ENCODE results near the gene PRMT3.

Gene PRMT3

GRCh38 chr11:20453657-20454316 is 66.3 kb downstream of the PRMT3 start:
- Histone ChIP-seq H3K9me3 (ENCODE audit: severe bottlenecking) (no peaks in the 10 kb centered on the region), H3K27me3 (ENCODE audit: insufficient read depth, low read depth, severe bottlenecking) (no peaks in the 10 kb centered on the region), H3K27ac (no peak overlapping the region), H3K36me3 (no peaks in the 10 kb centered on the region; the same call in 1 of the 2 replicates), H3K4me3 (ENCODE audit: low read depth, low read length) (no peak overlapping the region)
- TF ChIP-seq, protein P1, sequence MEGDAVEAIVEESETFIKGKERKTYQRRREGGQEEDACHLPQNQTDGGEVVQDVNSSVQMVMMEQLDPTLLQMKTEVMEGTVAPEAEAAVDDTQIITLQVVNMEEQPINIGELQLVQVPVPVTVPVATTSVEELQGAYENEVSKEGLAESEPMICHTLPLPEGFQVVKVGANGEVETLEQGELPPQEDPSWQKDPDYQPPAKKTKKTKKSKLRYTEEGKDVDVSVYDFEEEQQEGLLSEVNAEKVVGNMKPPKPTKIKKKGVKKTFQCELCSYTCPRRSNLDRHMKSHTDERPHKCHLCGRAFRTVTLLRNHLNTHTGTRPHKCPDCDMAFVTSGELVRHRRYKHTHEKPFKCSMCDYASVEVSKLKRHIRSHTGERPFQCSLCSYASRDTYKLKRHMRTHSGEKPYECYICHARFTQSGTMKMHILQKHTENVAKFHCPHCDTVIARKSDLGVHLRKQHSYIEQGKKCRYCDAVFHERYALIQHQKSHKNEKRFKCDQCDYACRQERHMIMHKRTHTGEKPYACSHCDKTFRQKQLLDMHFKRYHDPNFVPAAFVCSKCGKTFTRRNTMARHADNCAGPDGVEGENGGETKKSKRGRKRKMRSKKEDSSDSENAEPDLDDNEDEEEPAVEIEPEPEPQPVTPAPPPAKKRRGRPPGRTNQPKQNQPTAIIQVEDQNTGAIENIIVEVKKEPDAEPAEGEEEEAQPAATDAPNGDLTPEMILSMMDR (IDR thresholded peaks at IDR 0.05; ENCODE audit: low read depth, low read length) = no peak
- DNase-seq = no peak

DNA sequence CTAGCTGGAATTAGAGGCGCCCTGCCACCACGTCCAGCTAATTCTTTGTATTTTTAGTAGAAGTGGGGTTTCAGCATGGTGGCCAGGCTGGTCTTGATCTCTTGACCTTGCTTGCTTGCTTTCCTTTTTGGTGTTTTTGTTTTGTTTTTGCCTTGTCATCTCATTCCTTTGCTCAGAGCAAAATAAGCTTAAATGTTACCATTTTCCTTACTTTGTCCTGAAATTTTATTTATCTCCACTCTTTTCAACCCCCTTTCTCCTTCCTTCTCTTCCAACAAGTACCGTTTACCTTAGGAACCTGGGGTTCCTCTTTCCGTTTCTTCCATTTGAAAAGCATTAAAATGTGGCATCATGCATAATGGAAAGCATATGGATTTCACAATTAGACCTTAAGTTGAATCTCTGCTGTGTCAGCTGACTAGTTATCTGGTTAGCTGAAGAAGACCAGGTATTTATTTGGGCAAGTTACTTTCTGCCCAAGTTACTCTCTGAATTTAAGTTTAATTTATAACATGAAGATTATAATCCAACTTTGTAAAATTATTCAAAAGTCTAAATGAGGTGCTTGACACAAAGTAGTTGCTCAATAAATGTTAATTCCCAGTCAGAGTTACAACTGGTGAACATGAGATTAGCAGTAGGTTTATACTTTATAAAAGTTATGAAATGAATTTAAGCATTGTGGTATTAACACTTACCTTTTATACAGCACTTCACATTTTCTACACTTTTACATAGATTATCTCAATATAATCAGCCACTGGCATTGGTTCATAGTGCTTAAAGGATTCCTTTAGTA is 69.7 kb downstream of the PRMT3 start:
- no peaks in the 10 kb centered on the region for H3K9me3 ChIP-seq (ENCODE audit: severe bottlenecking)
- TF ChIP-seq, protein P1 (IDR thresholded peaks at IDR 0.05; ENCODE audit: low read depth, low read length) = no peak
- no peaks in the 10 kb centered on the region for H3K27me3 ChIP-seq (ENCODE audit: insufficient read depth, low read depth, severe bottlenecking)
- DNase-seq = no peak
- H3K4me3 ChIP-seq (ENCODE audit: low read depth, low read length) = no peak overlapping the region
- no peak overlapping the region for H3K27ac ChIP-seq
- no peaks in the 10 kb centered on the region; the same call in 1 of the 2 replicates for H3K36me3 ChIP-seq

DNA sequence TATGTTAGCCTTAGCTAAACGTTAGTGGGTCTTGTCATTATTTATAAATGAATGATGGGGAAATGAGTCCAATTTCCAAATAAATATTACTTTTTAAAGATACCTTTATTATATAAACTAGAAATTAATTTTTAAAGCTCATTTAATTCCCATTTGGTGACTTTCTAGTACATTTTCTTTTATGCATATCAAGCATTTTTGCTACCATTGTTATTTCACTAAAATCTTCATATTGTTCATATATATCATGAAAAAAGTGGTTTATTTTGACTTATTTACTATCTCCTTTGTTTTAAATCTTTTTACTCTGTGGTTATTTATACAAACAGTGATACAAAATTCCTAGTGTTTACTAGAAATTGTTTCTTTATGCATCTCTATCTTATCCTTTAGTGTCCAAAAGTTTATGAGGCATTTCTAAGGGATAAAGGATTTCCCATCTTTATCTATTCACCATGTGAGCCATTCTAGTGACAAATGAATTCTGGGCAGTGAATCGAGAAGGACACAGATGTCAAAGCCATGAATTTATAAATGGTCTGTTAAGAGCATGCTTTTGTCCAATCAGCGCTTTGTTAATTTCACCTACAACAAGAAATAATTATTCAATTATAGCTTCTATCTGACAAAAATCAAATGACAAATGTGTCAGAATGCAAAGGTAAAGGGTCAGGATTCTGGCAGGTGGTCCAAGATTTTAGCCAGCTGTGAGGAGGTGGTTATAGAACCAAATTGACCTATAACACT is 70.6 kb downstream of the PRMT3 start:
- Histone ChIP-seq H3K27me3 (ENCODE audit: insufficient read depth, low read depth, severe bottlenecking) (no peaks in the 10 kb centered on the region), H3K4me3 (ENCODE audit: low read depth, low read length) (no peak overlapping the region), H3K9me3 (ENCODE audit: severe bottlenecking) (no peaks in the 10 kb centered on the region), H3K36me3 (no peaks in the 10 kb centered on the region; the same call in 1 of the 2 replicates), H3K27ac (no peak overlapping the region)
- TF ChIP-seq, protein P1 (IDR thresholded peaks at IDR 0.05; ENCODE audit: low read depth, low read length) = no peak
- DNase-seq = no peak

DNA sequence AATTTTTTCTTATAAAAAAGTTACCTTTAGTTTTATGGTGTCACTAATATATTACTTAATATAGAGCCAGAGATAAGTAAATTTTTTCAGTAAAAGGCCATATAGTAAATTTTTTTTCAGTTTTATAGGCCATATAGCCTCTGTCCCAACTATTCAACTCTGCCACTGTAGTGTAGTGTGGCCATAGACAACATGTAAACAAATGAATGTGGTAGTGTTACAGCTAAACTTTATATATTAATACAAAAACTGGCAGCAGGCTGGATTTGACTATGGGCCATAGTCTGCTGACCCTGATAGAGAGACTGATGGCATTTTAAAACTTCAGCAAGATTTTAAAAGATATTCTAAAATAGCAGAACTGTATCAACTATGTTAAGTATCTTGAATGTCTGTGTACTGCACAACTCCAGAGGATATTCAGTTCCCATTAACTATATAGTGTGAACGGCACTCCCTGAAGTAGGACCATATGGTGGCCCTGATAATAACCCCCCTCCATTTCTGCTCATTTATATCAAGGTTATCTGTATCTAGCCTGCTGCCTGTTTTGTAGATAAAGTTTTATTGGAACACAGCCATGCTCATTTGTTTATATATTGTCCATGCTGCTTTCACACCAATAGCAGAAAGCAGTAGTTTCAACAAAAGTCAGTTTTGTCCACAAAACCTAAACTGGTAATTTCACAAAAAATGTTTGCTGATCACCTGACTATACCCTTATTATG is 71.6 kb downstream of the PRMT3 start:
- TF ChIP-seq, protein P1 (IDR thresholded peaks at IDR 0.05; ENCODE audit: low read depth, low read length) = no peak
- DNase-seq = no peak

GRCh38 chr11:20459865-20460264 is 72.3 kb downstream of the PRMT3 start:
- H3K9me3 ChIP-seq (ENCODE audit: severe bottlenecking) = no peaks in the 10 kb centered on the region
- H3K4me3 ChIP-seq (ENCODE audit: low read depth, low read length) = no peak overlapping the region
- peaks cover 2% of the 10 kb centered on the region; the same call in 1 of the 2 replicates for H3K36me3 ChIP-seq
- no peak overlapping the region for H3K27ac ChIP-seq
- H3K27me3 ChIP-seq (ENCODE audit: insufficient read depth, low read depth, severe bottlenecking) = no peaks in the 10 kb centered on the region
- no peak for DNase-seq
- TF ChIP-seq, protein P1 (IDR thresholded peaks at IDR 0.05; ENCODE audit: low read depth, low read length) = no peak

More for the DNA sequence above, 71.6 kb downstream of the PRMT3 start:
- no peaks in the 10 kb centered on the region; the same call in 1 of the 2 replicates for H3K36me3 ChIP-seq
- no peak overlapping the region for H3K4me3 ChIP-seq (ENCODE audit: low read depth, low read length)
- no peak overlapping the region for H3K27ac ChIP-seq
- H3K27me3 ChIP-seq (ENCODE audit: insufficient read depth, low read depth, severe bottlenecking) = no peaks in the 10 kb centered on the region
- no peaks in the 10 kb centered on the region for H3K9me3 ChIP-seq (ENCODE audit: severe bottlenecking)

Data from WERI-Rb-1 (cell line).